Measurements from ENCODE around the gene KRTAP10-6. TPM values are rescaled to one million over a fixed set of nuclear protein-coding genes. Genes with fewer than 3 reads are reported as not detected.
"Not testable (repeated sequence)": the region's sequence is repeated elsewhere in the genome, so short reads cannot be mapped to it uniquely, and the experiment has no call there.

The KRTAP10-6 gene
- total RNA-seq, 1 experiment from 2014 or later, result not detected

- DNase-seq (ENCODE audit: extremely low read depth, low read depth), result no peak
Measured at GRCh38 chr21:44564886-44565598, 27.3 kb downstream of the KRTAP10-6 start.

GRCh38 chr21:44564099-44564498, 28.2 kb downstream of the KRTAP10-6 start:
- DNase-seq (ENCODE audit: extremely low read depth, low read depth), result no peak

GRCh38 chr21:44558695-44559094, 33.6 kb downstream of the KRTAP10-6 start, which contains the start of gene KRTAP10-3:
TSS of gene KRTAP10-3 (minus strand) at chr21:44558795. CDS start at chr21:44558715, 80 bp downstream.
- DNase-seq (ENCODE audit: extremely low read depth, low read depth), result no peak

- not testable (repeated sequence) for DNase-seq (ENCODE audit: extremely low read depth, low read depth)
Measured at GRCh38 chr21:44558329-44558675, 34.0 kb downstream of the KRTAP10-6 start.

GRCh38 chr21:44557491-44558328, 34.6 kb downstream of the KRTAP10-6 start:
- DNase-seq (ENCODE audit: extremely low read depth, low read depth), result no peak

GRCh38 chr21:44556879-44557278, 35.4 kb downstream of the KRTAP10-6 start:
- no peak for DNase-seq (ENCODE audit: extremely low read depth, low read depth)

GRCh38 chr21:44555200-44555875, 37.0 kb downstream of the KRTAP10-6 start:
- DNase-seq (ENCODE audit: extremely low read depth, low read depth), result no peak

- DNase-seq (ENCODE audit: extremely low read depth, low read depth), result no peak
Measured at GRCh38 chr21:44552681-44553080, 39.6 kb downstream of the KRTAP10-6 start.

- DNase-seq (ENCODE audit: extremely low read depth, low read depth), result no peak
Measured at GRCh38 chr21:44552136-44552535, 40.2 kb downstream of the KRTAP10-6 start.

- no peak for DNase-seq (ENCODE audit: extremely low read depth, low read depth)
Measured at GRCh38 chr21:44551340-44551961, 40.9 kb downstream of the KRTAP10-6 start, which contains the start of gene KRTAP10-2. TSS of gene KRTAP10-2 (minus strand) at chr21:44551505. CDS start at chr21:44551458, 47 bp downstream.

GRCh38 chr21:44550807-44551206, 41.5 kb downstream of the KRTAP10-6 start:
- DNase-seq (ENCODE audit: extremely low read depth, low read depth), result no peak

- DNase-seq (ENCODE audit: extremely low read depth, low read depth), result not testable (repeated sequence)
Measured at GRCh38 chr21:44550285-44550684, 42.0 kb downstream of the KRTAP10-6 start.

GRCh38 chr21:44549525-44550211, 42.6 kb downstream of the KRTAP10-6 start:
- DNase-seq (ENCODE audit: extremely low read depth, low read depth), result no peak

- DNase-seq (ENCODE audit: extremely low read depth, low read depth), result no peak
Measured at GRCh38 chr21:44548922-44549321, 43.4 kb downstream of the KRTAP10-6 start.

GRCh38 chr21:44548381-44548780, 43.9 kb downstream of the KRTAP10-6 start:
- DNase-seq (ENCODE audit: extremely low read depth, low read depth), result no peak

- DNase-seq (ENCODE audit: extremely low read depth, low read depth), result no peak
Measured at GRCh38 chr21:44547656-44548331, 44.5 kb downstream of the KRTAP10-6 start.

GRCh38 chr21:44544566-44544965, 47.7 kb downstream of the KRTAP10-6 start:
- no peak for DNase-seq (ENCODE audit: extremely low read depth, low read depth)

- DNase-seq (ENCODE audit: extremely low read depth, low read depth), result no peak
Measured at GRCh38 chr21:44542716-44543115, 49.6 kb downstream of the KRTAP10-6 start.

Measured in NCI-H460 (cell line).